ENCODE measurements around the gene DNAJC1.

DNA sequence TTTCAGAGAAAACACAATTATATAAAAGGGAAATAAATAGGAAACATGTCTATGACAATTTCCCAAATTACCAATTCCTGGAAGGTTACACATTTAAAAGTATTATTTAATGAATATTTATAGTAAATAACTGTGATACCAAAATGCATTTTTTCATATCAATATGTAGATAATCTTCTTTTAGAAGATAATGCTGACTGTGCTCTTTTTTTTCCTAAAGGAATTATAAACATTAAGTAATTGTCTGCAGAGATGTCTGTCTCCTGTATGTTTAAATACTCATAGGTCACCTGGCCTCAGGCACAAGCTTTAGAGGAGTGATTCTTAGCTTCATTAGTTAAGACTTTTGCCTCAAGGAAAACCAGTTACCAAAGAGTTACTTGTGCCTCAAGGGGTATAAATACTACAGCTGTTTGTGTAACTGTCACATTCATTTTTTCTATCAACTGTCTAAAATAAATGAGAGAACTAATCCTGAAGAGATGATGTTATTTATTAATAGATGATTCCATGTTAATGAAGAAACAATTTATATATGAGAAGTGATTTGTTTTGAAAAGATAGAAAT is 77.1 kb downstream of the DNAJC1 start:
- TF ChIP-seq POLR2AphosphoS5 (IDR thresholded peaks at IDR 0.05; ENCODE audit: borderline replicate concordance, low read depth, low read length): no peak
- no peak for TF ChIP-seq EZH2 (IDR thresholded peaks at IDR 0.05)
- TF ChIP-seq FOXP2 (optimal IDR thresholded peaks at IDR 0.05; ENCODE audit: control extremely low read depth, extremely low read length, insufficient read depth): no peak
